ENCODE measurements around the gene MEGF8. TPM values are rescaled to one million over a fixed set of nuclear protein-coding genes. Genes with fewer than 3 reads are reported as not detected.

Gene MEGF8
- total RNA-seq, 2 experiments from 2014 or later = 8.5 to 9.3 TPM

DNA sequence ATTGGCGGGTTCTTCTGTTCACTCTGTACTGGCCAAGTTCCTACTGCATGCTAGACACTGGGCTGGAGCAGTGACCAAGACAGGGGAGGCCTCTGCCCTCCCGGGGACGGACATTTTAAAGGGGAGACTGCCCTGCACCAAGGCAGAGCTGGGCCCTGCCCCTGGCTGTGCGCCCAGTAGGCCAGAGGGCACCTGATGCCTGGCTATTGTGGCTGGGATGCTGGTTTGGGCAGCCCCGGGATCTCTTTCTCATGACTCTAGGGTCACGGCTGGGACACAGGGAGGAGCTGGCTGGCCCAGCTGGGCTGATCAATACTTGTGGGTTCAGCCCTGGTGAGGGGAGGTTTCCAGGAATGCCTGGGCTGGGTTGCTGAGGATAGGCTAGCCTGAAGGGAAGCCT lies 84.0 kb downstream of the MEGF8 start:
- Mint-ChIP-seq H3K4me3 (no peak overlapping the region), H3K4me1 (peaks cover 2% of the 10 kb centered on the region), H3K27me3 (no peaks in the 10 kb centered on the region), H3K9me3 (no peaks in the 10 kb centered on the region), H3K27ac (no peak overlapping the region), H3K36me3 (peaks cover 6% of the 10 kb centered on the region)
- ATAC-seq (ENCODE audit: low read depth) (no peak), DNase-seq (no peak)
- POLR2A ChIA-PET = no interaction called here

DNA sequence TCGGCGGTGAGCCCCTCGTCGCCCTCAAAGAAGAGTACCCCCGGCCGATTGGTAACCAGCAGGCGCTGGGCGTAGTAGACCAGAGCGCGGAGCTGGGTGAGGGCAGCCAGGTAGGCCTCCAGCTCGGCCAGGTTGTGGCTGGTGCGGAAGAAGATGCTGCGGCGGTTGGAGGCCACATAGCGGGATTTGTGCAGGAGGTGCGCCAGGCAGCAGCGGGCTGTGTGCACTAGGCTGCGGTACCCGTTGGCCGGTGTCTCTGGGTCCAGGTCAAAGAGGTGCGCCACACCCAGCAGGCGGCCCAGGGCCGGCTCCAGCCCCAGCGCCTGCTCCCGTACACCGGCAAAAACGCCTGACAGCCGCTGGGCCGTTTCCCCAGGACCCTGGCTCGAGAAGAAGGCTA lies 84.9 kb downstream of the MEGF8 start:
- Mint-ChIP-seq H3K9me3 (no peaks in the 10 kb centered on the region), H3K27ac (no peak overlapping the region), H3K4me1 (peaks cover 2% of the 10 kb centered on the region), H3K27me3 (no peaks in the 10 kb centered on the region), H3K4me3 (no peak overlapping the region), H3K36me3 (peaks cover 6% of the 10 kb centered on the region)
- POLR2A ChIA-PET = no interaction called here
- DNase-seq (no peak), ATAC-seq (ENCODE audit: low read depth) (no peak)

DNA sequence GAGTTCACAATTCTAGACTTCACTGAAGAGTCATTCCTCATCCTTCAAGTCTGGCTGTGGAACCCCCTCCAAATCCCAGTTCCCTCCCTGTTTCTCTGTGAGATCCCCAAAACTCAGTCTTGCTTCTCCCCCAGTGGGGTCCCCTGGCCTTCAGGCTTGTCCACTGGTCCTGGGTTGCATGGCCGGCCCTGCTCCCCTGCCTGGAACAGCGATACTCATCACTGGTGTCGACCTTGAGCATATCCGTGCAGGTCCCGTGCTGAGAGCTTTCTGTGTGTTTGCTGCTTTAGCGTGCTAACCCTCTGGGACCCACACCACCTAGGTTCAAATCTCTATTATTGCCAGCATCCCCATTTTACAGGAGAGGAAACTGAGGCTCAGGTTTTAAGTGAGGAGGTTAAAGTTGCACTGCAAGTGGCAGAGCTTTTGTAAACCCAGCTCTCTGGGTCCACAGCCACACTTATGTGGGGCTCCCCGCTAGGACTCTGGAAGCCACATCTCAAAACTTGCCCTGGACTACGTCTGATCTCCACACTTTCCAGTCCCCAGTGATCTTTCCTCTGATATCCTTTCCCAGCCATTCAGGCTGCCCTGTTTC lies 86.2 kb downstream of the MEGF8 start:
- no peak for ATAC-seq (ENCODE audit: low read depth)
- Mint-ChIP-seq H3K4me3 (no peak overlapping the region), H3K9me3 (no peaks in the 10 kb centered on the region), H3K27me3 (no peaks in the 10 kb centered on the region), H3K27ac (peak overlapping the region; percentile 19), H3K4me1 (peaks cover 2% of the 10 kb centered on the region), H3K36me3 (peaks cover 3% of the 10 kb centered on the region)
- DNase-seq = no peak
- POLR2A ChIA-PET = interaction anchor here (0.6 to 1.0 kb wide), 3 partner anchors 12 to 321 kb away, joined by 3 to 8 read pairs (median 3); no protein-coding TSS in a partner anchor

DNA sequence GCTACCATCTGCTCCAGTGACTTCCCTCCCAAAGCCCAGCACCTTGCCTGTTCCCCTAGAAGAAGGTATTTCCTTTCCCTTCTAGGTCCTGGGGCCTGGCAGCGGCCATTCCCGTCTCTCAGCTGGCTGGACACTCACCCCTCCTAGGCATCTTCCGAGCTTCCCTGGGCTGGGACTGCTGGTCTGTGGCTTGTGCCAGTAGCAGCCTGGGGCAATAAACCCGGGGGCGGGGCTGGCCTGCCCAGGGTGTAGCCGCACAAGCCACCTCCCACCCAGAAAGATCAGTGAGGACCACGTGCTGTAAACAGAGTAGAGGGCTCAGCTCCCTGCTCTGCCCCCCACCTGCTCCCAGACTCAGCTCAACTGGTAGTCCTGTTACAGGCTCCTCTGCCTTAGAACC lies 86.8 kb downstream of the MEGF8 start:
- no peak for DNase-seq
- H3K4me1 Mint-ChIP-seq = peaks cover 2% of the 10 kb centered on the region
- no peaks in the 10 kb centered on the region for H3K27me3 Mint-ChIP-seq
- H3K9me3 Mint-ChIP-seq = no peaks in the 10 kb centered on the region
- no peak for ATAC-seq (ENCODE audit: low read depth)
- POLR2A ChIA-PET = interaction anchor here (0.6 kb wide), 1 partner anchor 321 kb away, joined by 3 read pairs; no protein-coding TSS in a partner anchor
- no peak overlapping the region for H3K27ac Mint-ChIP-seq
- no peak overlapping the region for H3K4me3 Mint-ChIP-seq
- H3K36me3 Mint-ChIP-seq = peaks cover 2% of the 10 kb centered on the region

DNA sequence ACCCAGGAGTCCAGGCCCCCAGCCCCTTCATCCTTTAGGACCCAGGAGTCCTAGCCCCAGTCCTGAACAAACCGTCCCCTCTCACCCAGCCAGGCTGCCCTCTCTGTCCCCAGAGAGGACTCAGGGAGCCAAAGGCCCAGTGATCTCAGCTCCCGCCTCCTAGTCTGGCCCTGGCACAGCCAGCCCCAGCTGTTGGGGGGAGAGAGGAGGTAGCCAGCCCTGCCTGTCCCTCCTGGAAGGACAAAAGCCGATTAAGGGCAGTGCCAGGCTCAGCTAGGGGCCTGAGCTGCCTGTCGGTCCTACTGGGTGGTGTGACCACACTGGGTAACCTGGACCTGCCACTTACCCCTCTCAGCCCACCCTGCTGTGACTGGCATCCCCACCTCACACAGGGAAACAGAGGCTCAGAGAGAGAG lies 87.2 kb downstream of the MEGF8 start:
- DNase-seq (no peak), ATAC-seq (ENCODE audit: low read depth) (no peak)
- peaks cover 2% of the 10 kb centered on the region for H3K4me1 Mint-ChIP-seq
- H3K27ac Mint-ChIP-seq = no peak overlapping the region
- H3K27me3 Mint-ChIP-seq = no peaks in the 10 kb centered on the region
- POLR2A ChIA-PET = interaction anchor here (0.6 kb wide), 1 partner anchor 322 kb away, joined by 3 read pairs; no protein-coding TSS in a partner anchor
- H3K4me3 Mint-ChIP-seq = no peak overlapping the region
- peaks cover 2% of the 10 kb centered on the region for H3K36me3 Mint-ChIP-seq
- no peaks in the 10 kb centered on the region for H3K9me3 Mint-ChIP-seq

DNA sequence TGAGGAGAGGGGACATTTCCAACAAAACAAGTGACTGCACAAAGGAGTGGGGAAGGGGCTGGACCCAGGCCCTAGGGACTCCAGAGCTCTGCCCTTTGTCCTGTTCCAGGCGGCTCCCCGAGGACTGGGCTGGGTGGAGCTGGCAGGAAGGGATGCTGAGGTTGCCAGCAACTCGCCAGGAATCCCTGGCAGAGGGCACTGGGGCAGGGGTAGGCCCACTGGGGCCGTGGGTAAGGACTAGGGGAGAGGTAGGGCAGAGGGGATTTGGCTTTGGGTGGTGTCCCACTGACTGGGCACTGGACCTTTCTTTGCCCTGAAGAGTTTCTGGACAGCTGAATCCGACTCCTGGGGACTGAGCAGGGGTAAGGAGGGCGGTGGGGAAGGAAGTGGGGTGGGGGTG lies 93.9 kb downstream of the MEGF8 start:
- DNase-seq (no peak), ATAC-seq (ENCODE audit: low read depth) (no peak)
- peaks cover 34% of the 10 kb centered on the region for H3K4me1 Mint-ChIP-seq
- H3K36me3 Mint-ChIP-seq = peaks cover 3% of the 10 kb centered on the region
- no peak overlapping the region for H3K27ac Mint-ChIP-seq
- no peak overlapping the region for H3K4me3 Mint-ChIP-seq
- no peaks in the 10 kb centered on the region for H3K9me3 Mint-ChIP-seq
- POLR2A ChIA-PET = no interaction called here
- H3K27me3 Mint-ChIP-seq = no peaks in the 10 kb centered on the region

DNA sequence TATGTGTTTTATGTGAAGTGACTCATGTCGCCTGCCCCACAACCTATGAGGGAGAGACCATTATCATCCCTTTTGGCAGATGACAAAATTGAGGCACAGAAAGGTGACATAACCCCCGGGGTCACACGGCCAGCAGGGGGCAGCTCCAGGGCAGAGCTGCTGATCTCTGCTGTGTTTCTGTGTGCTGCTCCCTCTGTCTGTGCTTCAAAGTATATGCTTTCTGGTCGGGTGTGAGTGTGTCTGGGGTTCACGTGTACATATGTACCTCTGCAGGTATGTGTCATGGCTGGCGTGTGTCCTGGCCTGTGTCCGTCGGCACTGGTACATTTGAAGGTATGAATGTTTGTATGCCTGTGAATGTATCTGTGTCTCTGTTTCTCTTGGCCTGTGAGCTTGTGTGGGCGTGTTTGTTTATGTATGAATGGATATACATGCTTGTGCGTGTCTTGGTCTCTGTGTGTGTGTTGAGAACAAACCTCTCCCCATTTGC lies 94.7 kb downstream of the MEGF8 start:
- POLR2A ChIA-PET = interaction anchor here (0.7 kb wide), 2 partner anchors 12 to 307 kb away, joined by 3 to 5 read pairs; no protein-coding TSS in a partner anchor
- DNase-seq = peak; percentile 82
- Mint-ChIP-seq H3K27ac (no peak overlapping the region), H3K4me1 (peaks cover 36% of the 10 kb centered on the region), H3K36me3 (peaks cover 3% of the 10 kb centered on the region), H3K9me3 (no peaks in the 10 kb centered on the region), H3K4me3 (no peak overlapping the region), H3K27me3 (no peaks in the 10 kb centered on the region)
- peak; percentile 32 for ATAC-seq (ENCODE audit: low read depth)

DNA sequence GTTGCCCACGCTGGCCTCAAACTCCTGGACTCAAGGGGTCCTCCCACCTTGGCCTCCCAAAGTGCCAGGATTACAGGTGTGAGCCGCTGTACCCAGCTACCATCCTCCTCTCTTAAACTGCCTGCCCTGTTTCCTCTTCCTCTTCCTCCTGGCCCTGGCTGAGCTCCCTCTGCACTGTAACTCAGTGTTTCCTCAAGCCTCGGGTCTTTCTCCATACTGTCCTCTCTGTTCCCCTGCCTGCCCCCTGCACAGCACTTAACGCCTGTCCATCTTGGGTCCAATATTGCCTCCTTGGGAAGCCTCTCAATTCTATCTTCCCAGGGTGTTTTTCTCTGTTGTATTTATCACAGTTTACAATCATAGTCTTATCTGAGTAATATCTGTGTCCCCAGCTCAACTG lies 95.7 kb downstream of the MEGF8 start:
- no peak for DNase-seq
- ATAC-seq (ENCODE audit: low read depth) = no peak
- peak overlapping the region; percentile 43 for H3K27ac Mint-ChIP-seq
- H3K4me1 Mint-ChIP-seq = peaks cover 36% of the 10 kb centered on the region
- H3K4me3 Mint-ChIP-seq = peak overlapping the region; percentile 28
- POLR2A ChIA-PET = no interaction called here
- no peaks in the 10 kb centered on the region for H3K9me3 Mint-ChIP-seq
- H3K36me3 Mint-ChIP-seq = peaks cover 3% of the 10 kb centered on the region
- H3K27me3 Mint-ChIP-seq = no peaks in the 10 kb centered on the region

DNA sequence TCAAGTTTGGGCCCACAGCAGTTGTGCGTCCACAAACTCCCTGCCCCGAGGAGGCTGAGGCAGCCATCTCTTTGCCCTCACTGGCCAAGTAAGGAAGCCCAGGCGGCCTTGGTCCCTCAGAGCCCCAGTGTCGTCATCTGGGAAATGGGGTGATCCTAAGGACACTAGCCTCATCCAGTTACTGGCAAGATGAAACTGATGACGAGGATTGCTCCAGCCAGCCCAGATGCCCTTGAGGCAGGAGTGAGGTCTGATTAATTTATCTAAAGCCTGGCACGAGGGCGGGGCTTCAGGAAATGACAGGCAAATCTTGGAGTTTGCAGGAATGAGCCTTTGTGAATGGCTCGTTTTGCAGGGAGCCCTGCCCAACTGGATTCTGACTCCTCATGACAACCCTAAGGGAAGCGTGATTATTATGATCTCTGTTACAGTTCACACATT lies 96.2 kb downstream of the MEGF8 start:
- Mint-ChIP-seq H3K27me3 (no peaks in the 10 kb centered on the region), H3K36me3 (peaks cover 3% of the 10 kb centered on the region), H3K27ac (peak overlapping the region; percentile 43), H3K4me3 (peak overlapping the region; percentile 92), H3K4me1 (peaks cover 36% of the 10 kb centered on the region), H3K9me3 (no peaks in the 10 kb centered on the region)
- DNase-seq = no peak
- POLR2A ChIA-PET = no interaction called here
- no peak for ATAC-seq (ENCODE audit: low read depth)

DNA sequence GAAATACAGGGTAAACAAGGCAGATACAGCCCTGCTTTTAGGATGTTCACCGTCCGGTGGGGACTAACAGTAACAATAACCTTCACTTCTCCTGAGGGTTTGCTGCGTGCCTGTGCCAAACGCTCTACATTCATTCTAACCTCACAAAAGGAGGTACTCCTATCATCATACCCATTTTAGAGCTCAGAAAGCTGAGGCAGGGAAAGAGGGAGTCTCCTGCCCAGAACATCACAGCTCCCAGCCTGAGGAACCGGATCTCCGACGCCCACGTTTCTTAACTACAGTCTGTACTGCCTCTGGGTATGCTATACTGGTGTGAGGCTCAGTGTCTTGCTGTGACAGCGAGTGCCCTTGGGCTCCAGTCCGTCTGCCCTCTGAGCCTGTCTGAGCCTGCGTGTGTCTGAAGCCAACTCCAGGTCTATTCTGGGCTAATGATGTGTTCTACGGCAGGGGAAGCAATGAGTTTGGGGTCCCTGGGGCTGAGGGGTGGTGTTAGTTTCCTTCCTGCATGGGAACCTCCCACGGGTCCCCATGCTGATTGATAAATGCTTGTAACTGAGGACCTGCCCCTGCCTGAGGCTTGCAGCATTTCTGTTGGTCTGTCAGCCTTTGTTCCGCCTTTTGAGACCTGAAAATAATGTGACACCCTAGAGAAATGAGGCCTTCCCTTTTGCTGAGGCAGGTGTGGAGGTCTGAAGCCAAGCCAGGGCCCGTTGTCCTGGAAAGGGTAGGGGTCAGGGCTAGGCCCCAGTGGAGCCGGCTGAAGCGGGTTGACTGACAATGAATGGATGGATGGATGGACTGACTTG lies 96.9 kb downstream of the MEGF8 start:
- POLR2A ChIA-PET = interaction anchor here (0.6 to 1.7 kb wide), 5 partner anchors 13 to 346 kb away, joined by 3 to 7 read pairs (median 4); partner anchors contain the start of gene ZNF574
- peak overlapping the region; percentile 92 for H3K4me3 Mint-ChIP-seq
- H3K27ac Mint-ChIP-seq = peak overlapping the region; percentile 88
- H3K36me3 Mint-ChIP-seq = peaks cover 3% of the 10 kb centered on the region
- ATAC-seq (ENCODE audit: low read depth) = no peak
- peaks cover 36% of the 10 kb centered on the region for H3K4me1 Mint-ChIP-seq
- H3K9me3 Mint-ChIP-seq = no peaks in the 10 kb centered on the region
- DNase-seq = no peak
- H3K27me3 Mint-ChIP-seq = no peaks in the 10 kb centered on the region

DNA sequence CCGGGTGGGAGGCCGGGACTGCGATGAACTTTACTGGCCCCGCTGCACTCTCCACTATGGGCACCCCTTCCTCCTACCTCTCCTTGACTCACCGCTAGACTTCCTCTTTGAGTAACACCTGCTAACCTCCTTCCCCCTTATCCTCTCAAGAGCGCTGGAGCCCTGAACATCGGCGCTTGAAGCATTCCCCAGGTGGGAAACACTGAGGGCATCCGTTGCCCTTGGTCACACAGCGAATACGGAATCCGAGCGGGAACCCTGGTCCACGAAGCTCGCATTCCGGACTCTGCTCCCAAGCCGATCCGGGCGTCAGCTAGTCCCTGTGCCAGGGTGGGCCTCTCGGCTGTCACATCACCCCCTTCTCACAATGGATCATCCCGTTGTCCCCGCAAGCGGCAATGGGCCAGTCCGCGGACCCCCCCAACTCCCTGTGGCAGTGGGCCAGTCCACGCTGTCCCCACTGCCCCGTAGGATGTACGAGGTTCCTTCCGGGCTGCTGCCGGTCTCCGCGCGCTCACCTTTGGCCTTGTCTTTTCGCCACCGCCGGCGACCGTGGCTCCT lies 97.5 kb downstream of the MEGF8 start:
- H3K4me3 Mint-ChIP-seq = peak overlapping the region; percentile 92
- H3K27me3 Mint-ChIP-seq = no peaks in the 10 kb centered on the region
- H3K27ac Mint-ChIP-seq = peak overlapping the region; percentile 88
- H3K36me3 Mint-ChIP-seq = peaks cover 3% of the 10 kb centered on the region
- POLR2A ChIA-PET = interaction anchor here (0.6 to 1.7 kb wide), 8 partner anchors 12 to 347 kb away, joined by 3 to 7 read pairs (median 4); partner anchors contain the start of genes PAFAH1B3 and ZNF574
- H3K9me3 Mint-ChIP-seq = no peaks in the 10 kb centered on the region
- ATAC-seq (ENCODE audit: low read depth) = peak; percentile 44
- DNase-seq = no peak
- H3K4me1 Mint-ChIP-seq = peaks cover 36% of the 10 kb centered on the region

DNA sequence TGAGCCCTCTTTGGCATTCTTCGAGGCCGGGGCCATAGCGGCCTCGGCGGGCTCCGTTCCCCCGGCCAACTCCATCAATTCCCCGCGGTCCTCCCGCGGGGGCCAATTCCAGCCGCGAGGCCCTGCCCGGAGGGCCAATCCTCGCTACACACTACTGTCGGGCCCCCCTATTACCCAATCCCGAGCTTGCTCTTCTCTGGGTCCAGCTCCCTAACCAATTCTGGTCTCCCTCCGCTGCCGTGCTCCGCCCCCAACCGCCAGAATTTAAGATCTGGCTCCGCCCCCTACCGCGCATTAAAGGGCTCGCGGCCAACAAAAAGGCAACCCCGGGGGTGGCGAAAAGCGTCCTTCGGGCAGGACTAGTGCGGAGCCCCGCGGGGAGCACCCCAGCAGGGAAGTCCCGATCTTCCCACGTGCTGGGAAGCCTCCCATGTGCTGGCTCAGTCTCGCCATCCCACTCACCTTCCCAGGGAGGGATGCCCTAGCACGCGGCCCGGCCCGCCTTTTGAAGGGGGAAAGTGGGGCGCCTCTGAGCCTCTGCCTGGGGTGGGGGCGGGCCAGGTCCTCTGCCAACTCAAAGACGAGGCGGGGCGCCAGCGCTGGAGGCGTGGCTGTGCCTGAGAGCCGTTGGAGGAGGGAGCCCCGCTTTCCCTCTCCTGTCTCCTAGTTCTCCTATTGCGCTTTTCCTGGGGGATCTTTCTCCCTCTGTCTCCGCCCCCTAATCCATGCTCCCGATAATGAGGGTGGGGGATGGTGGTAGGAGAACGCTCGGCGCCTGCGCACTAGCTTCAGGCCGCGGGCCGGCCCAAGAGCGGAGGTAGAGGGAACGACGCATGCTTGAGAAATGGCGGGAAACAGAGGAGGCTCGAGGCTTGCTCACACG lies 98.3 kb downstream of the MEGF8 start:
- Mint-ChIP-seq H3K4me3 (peak overlapping the region; percentile 92), H3K27ac (peak overlapping the region; percentile 88), H3K9me3 (no peaks in the 10 kb centered on the region), H3K27me3 (no peaks in the 10 kb centered on the region), H3K36me3 (peaks cover 2% of the 10 kb centered on the region), H3K4me1 (peaks cover 38% of the 10 kb centered on the region)
- DNase-seq (peak; percentile 92), ATAC-seq (ENCODE audit: low read depth) (peak; percentile 96)
- POLR2A ChIA-PET = interaction anchor here (0.8 to 1.7 kb wide), 8 partner anchors 9 to 348 kb away, joined by 3 to 7 read pairs (median 4); partner anchors contain the start of genes PAFAH1B3 and ZNF574
